Measurements from ENCODE around the gene KRTAP25-1.

GRCh38 chr21:30255679-30256078 lies 33.6 kb downstream of the KRTAP25-1 start:
- TF ChIP-seq CTCF (IDR thresholded peaks at IDR 0.05) (no peak), POLR2A (IDR thresholded peaks at IDR 0.05; ENCODE audit: low read depth) (no peak)
